Fibroblast of the conjunctiva (primary cell): ENCODE measurements around the gene ENPP3.

Experiments used
- DNase-seq: peaks from one replicate; pipeline ENCODE4 v3.0.0-alpha.2; 2010; ENCODE audit warnings: low read depth

Gene ENPP3

GRCh38 chr6:131642987-131643611, 6.0 kb downstream of the ENPP3 start:
- DNase-seq = no peak

- no peak for DNase-seq
These were observed 6.9 kb downstream of the ENPP3 start for GRCh38 chr6:131643855-131644460.

- no peak for DNase-seq
These were observed 7.8 kb downstream of the ENPP3 start for GRCh38 chr6:131644921-131645320.

DNA sequence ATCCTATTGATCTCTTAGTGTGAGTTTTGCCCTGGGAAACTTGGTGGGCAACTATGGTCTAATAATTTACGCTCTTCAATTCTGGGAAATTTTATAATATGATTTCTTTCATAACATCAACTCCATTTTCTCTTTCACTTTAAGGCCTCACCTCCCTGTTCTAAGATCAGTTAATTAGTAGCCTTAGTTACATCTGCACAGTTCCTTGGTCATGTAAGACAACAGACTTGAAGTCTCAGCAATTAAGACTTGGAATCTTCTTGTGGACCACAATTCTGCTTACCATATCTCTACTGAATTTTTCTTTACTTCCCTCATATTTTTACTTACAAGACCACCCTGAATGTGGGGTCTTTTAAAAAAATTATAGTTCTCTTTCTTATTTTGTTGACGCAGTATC, 8.7 kb downstream of the ENPP3 start:
- DNase-seq = no peak

DNA sequence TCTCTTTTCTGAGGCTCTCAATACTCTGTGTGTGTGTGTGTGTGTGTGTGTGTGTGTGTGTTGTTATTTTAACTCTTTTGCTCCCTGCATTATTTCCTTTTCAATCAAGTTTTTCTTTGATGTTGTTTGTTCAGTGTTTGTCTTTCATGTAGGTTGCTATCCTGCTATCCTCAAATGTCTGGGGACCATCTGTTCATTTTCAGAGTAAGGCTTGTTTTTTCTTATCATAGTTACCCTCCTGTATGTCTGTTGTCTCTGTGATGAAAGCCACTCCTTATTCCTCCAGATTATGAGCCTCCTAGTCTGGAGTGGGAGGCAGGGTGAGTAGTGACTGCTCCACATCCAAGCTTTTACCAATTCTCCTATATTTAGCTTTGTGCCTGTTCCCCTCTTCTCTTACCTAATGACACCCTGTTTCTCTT, 9.2 kb downstream of the ENPP3 start:
- no peak for DNase-seq

DNA sequence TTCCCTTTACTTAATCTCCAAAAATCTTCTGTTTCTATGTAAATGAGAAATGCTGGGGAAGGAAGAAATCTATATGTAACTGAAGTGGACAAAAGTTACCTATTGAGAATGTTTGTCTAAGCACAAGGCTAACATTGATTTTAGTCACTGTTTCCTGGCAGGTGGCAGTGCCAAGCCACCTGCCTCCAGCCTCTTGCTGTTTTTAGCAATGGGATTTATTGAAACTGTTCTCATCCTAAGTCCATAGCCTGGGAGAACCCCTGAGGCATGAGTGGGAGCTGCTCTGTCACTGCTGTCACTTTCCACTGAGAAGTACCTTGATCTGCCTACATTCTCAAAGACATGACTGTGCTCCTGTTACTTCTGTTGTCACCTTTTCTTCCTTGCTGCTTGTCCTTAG, 14.7 kb downstream of the ENPP3 start:
- DNase-seq = no peak

GRCh38 chr6:131652472-131652871, 15.4 kb downstream of the ENPP3 start:
- DNase-seq = no peak

DNA sequence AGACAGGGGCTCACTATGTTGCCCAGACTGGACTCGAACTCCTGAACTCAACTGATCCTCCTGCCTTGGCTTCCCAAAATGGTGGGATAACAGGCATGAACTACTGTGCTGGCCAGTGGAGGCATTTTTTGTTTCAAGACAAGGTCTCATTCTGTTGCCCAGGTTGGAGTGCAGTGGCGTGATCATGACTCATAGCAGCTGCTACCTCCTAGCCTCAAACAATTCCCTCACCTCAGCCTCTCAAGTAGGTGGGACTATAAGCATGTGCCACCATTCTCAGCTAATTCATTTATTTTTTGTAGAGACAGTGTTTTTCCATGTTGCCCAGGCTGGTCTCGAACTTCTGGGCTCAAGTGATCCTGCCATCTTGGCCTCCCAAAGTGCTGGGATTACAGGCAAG, 17.2 kb downstream of the ENPP3 start:
- no peak for DNase-seq

GRCh38 chr6:131655387-131655786, 18.3 kb downstream of the ENPP3 start:
- no peak for DNase-seq

- DNase-seq = no peak
These were observed 18.8 kb downstream of the ENPP3 start for GRCh38 chr6:131655951-131656350.

- no peak for DNase-seq
These were observed 19.6 kb downstream of the ENPP3 start for GRCh38 chr6:131656667-131657066.

DNA sequence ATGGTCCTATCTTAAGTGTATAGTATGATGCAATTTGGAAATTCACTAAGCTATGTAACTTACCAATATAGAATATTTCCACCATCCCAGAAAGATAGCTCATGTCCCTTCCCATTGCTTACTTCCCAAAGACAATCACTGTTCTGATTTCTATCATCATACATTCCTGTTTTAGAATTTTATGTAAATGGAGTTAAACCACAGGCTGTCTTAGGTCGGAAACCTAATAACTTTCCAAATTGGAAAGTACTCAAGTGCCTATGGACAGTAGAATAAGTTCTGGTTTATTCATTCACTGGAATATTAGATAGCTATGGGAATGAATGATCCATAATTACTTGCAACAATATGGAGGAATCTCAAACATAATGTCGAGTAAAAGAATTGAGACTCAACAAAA, 20.1 kb downstream of the ENPP3 start:
- DNase-seq = no peak

GRCh38 chr6:131657630-131658111, 20.6 kb downstream of the ENPP3 start:
- DNase-seq = no peak

DNA sequence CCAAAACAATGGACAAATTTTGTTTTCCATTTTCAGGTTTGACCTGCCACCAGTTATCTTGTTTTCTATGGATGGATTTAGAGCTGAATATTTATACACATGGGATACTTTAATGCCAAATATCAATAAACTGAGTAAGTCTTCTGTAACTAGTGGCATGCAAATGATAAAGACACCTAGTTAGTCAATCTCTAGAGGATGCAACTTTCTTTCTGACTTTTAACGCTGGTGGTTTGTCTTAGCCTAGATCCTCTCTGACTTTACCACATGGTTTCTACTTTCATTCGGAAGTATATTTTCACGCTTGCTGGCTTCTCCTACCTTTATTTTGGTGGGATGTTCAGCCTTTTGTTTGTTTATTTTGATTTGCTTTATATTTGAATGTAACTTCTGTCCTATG, 21.2 kb downstream of the ENPP3 start:
- DNase-seq = no peak

- no peak for DNase-seq
These were observed 23.1 kb downstream of the ENPP3 start for GRCh38 chr6:131660195-131660594.

DNA sequence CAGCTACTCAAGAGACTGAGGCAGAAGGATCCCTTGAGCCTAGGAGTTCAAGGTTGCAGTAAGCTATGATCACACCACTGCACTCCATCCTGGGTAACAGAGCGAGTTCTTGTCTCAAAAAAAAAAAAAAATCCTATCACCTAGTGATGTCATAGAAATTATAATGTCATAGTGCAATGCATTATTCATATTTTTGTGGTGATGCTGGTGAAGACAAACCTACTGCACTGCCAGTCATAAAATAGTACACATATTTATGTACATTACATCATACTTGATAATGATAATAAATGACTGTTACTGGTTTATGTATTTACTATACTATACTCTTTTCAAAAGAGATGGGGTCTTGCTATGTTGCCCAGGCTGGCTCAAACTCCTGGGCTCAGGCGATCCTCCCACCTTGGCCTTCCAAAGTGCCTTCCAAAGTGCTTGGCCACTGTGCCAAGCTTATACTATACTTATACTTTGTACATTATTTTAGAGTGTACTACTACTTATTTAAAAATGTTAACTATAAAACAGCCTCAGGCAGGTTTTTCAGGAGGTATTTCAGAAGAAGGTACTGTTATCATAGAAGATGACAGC, 26.6 kb downstream of the ENPP3 start:
- DNase-seq = no peak

DNA sequence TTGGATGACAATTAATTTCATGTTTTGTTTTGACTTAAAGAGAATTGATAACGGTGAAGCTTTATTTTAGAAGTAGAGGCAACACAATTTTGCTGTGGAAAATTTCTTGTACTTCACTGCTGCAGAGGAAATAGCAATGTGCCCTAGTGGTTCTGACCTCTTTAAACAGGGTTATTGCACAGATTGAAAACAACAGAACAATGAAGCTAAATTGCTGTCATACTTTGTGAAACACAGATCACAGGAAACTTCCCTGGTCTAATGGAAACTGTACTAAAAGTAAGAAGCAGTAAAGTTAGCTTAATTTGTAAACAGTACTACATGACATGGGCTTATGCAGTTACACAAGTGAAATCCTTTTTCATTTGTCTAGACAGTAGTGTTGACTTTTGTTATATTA, 32.8 kb downstream of the ENPP3 start:
- DNase-seq = no peak

GRCh38 chr6:131673184-131673583, 36.1 kb downstream of the ENPP3 start:
- no peak for DNase-seq

GRCh38 chr6:131678442-131678841, 41.3 kb downstream of the ENPP3 start:
- no peak for DNase-seq

DNA sequence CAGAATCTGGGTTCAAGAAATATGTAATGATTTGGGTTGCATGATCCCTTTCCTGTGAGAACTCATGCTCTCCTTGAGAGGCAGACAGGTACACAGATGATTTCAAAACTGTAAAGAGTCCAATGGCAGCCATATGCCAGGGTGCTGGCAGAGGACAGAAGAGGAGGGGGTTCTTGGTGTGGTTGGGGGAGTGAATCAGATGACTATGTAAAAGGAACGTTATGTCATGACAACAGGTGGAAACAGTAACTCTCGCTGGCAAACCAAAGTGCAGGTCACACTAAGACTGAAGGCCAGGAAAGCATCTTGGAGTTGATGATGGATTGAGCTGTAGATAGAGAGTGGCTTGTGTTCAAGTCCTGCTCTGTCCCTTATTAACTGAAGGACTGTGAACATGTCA, 43.8 kb downstream of the ENPP3 start:
- no peak for DNase-seq

DNA sequence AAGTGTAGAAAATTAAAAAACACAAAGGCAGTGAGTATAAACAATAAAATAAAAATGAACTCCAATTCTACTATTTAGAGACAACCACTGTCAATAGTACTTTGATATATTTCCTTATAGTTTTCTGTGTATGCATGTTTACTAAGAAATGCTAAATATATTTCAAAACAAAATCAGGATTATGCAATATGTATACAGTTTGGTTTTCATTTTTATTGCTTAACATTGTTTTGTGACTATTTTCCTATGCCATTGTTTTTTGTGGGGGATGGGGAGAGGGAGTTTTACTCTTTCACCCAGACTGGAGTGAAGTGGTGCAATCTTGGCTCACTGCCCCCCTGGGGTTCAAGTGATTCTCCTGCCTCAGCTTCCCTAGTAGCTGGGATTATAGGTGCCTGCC, 44.5 kb downstream of the ENPP3 start:
- no peak for DNase-seq

DNA sequence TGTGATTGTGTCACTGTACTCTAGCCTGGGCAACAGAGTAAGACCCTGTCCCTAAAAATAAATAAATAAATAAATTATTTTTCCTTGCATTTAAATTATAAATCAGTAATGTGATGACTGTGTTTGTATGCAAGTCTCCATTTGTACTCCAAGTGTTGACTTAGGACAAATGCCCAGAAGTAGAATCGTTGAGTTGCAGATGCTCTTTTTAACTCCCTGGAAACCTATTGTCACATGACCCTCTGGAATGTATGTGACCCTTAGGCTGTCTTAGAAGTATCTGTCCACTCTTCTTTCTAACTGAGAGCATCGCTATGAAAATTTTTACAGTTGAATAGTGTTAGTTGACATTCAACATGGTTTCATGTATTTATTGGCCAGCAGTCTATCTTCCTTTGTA, 45.3 kb downstream of the ENPP3 start:
- DNase-seq = no peak

DNA sequence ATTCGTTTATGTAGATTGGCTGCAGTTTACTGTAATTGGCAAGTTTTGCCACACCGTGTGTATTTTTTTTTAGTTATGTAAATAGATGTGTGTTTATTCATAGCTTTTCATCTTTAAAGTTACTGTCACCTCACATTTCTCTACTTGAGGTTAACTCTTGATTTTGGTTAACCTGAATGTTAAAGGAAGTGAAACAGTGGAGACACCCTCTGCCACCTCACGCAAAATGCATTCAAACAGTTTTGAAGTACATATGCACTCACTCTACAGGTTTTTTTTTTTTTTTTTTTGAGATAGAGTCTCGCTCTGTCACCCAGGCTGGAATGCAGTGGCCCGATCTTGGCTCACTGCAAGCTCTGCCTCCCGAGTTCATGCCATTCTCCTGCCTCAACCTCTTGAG, 46.4 kb downstream of the ENPP3 start:
- DNase-seq = no peak

DNA sequence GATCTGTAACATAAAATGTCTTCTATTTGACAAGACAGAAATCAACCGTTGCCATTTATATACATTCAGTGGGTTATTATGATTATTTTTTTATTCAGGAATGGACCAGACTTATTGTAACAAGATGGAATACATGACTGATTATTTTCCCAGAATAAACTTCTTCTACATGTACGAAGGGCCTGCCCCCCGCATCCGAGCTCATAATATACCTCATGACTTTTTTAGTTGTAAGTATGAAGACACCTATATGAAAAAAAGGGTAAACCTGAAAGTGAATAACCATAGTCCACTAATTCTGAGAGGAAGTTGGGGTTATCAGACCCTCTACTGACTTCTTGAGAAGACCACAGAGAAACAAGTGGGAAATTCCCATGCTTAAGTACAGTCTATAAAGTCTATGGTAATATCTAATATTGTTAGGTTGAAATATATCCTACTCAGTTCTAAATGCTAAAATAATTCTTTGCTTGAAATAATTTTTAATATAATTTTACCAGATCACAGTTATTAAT, 48.2 kb downstream of the ENPP3 start:
- no peak for DNase-seq
